ENCODE data around the gene KRTCAP2. TPM values are rescaled to one million over a fixed set of nuclear protein-coding genes. Genes with fewer than 3 reads are reported as not detected.

Gene KRTCAP2
- total RNA-seq, 4 donors from 2014 or later = 79.8 to 263 (median 162) TPM

- intact Hi-C loops (cut with DNase I) = loop anchor here (5.0 kb wide), 1 partner anchor 37 kb away; no protein-coding TSS in a partner anchor
- no peaks in the 10 kb centered on the region for H3K27me3 ChIP-seq
- DNase-seq = peak; percentile 47 to 53
- TF ChIP-seq POLR2A (IDR thresholded peaks at IDR 0.05) = peak in 1 of 2 donors; percentile 31
- TF ChIP-seq, protein P1, sequence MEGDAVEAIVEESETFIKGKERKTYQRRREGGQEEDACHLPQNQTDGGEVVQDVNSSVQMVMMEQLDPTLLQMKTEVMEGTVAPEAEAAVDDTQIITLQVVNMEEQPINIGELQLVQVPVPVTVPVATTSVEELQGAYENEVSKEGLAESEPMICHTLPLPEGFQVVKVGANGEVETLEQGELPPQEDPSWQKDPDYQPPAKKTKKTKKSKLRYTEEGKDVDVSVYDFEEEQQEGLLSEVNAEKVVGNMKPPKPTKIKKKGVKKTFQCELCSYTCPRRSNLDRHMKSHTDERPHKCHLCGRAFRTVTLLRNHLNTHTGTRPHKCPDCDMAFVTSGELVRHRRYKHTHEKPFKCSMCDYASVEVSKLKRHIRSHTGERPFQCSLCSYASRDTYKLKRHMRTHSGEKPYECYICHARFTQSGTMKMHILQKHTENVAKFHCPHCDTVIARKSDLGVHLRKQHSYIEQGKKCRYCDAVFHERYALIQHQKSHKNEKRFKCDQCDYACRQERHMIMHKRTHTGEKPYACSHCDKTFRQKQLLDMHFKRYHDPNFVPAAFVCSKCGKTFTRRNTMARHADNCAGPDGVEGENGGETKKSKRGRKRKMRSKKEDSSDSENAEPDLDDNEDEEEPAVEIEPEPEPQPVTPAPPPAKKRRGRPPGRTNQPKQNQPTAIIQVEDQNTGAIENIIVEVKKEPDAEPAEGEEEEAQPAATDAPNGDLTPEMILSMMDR (IDR thresholded peaks at IDR 0.05) = no peak
- H3K27ac ChIP-seq = peak overlapping the region; percentile 96 to 98 (median 98)
- H3K36me3 ChIP-seq = peaks cover 25 to 27% of the 10 kb centered on the region in 2 donors
- H3K9me3 ChIP-seq = no peaks in the 10 kb centered on the region
- 14 to 15% methylated on average over 13 to 14 of the region's 14 CpGs for WGBS, 2 donors
- peak overlapping the region; percentile 67 to 94 (median 82) for H3K4me3 ChIP-seq (replicated peaks in 1 of 3)
- peaks cover 57 to 59% of the 10 kb centered on the region in 2 donors for H3K4me1 ChIP-seq
These were observed 44.2 kb downstream of the KRTCAP2 start for GRCh38 chr1:155128755-155129473.

DNA sequence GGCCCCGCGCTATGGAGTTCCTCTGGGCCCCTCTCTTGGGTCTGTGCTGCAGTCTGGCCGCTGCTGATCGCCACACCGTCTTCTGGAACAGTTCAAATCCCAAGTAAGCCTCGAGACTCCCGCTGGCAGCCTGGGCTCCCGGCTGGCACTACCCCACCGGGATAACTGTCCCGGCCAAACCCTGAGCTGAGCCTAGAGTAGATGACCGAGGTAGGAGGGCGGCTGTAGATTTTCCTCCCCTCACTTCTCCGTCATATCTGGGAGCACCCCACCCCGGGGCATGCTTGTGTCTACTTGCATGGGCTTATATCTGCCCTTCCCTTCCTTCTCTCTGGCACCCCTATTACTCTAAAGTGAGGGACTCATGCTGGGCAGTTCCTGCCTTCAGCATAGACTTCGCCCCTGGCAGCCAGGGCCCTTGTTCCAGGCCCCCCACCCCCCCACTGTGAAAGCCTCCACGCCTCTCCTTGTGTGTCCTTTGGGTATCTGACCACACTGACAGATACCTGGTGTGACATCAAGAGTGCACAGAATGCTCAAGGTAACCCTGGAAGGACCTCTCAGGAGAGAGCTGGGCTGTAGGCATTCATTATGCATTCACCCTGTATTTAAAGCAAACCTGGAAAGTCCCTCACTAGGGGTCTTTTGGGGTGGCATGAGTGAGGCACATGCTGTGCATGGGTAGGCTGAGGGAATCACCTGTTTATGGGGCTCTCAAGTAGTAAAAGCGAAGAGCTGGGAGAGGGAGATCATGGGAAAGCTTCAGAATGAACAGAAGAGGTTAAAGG is 44.9 kb downstream of the KRTCAP2 start:
- intact Hi-C loops (cut with DNase I) = loop anchor here (5.0 kb wide), 1 partner anchor 36 kb away; no protein-coding TSS in a partner anchor
- no peak for DNase-seq
- 5 to 11% methylated on average over 12 to 15 of the region's 17 CpGs for WGBS, 2 donors
- Histone ChIP-seq H3K27ac (peak overlapping the region; percentile 96 to 98 (median 98)), H3K4me3 (replicated peaks in 1 of 3) (peak overlapping the region; percentile 67 to 94 (median 82)), H3K9me3 (no peaks in the 10 kb centered on the region), H3K4me1 (peaks cover 51 to 57% of the 10 kb centered on the region in 2 donors), H3K36me3 (peaks cover 18 to 19% of the 10 kb centered on the region in 2 donors), H3K27me3 (no peaks in the 10 kb centered on the region)
- TF ChIP-seq, protein P1 (IDR thresholded peaks at IDR 0.05) = no peak
- TF ChIP-seq POLR2A (IDR thresholded peaks at IDR 0.05) = no peak

DNA sequence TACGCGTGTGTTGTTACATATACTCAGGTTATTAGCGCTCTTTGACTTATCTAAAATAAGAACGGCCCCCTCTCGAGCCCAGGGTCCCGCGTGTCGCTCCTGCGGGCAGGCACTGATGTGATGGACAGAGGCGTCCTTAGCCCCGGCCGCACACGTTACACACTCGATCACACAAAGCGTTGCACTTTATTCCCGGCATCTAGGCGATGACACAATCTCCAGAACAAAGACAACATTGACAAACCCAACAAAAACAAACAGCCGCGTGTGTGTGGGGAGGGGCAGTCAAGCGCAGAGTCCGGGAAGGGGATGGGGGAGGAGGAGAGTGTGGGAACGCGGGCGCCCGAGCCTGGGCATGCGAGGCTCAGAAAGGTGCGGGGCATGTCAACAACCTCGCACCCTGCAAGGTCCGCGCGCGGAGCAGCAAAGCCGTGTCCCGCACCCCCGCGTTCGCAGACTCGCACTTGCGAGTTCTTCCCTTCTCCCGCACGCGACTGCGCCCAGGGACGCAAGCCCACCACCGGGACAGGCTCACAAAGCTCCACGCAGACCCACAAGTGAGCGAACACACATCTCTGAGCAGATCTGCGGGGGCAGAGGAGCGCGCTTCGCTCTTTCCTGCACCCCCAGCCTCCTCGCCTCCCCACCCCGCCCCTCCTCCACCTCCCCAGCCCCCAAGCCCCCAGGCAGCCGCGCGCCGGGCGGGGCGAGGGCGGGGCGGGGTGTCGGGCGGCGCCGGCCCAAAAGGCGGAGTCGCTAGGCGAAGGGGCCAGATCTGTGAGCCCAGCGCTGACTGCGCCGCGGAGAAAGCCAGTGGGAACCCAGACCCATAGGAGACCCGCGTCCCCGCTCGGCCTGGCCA is 45.8 kb downstream of the KRTCAP2 start, which contains the start of gene EFNA1:
TSS of gene EFNA1 (plus strand) at position 772 of the 862 bp plus-strand sequence. CDS start 102 bp downstream, outside the sequence.
- TF ChIP-seq POLR2A (IDR thresholded peaks at IDR 0.05) = peak; percentile 80 to 96
- TF ChIP-seq, protein P1 (IDR thresholded peaks at IDR 0.05) = no peak
- 0% methylated on average over 38 to 47 of the region's 76 CpGs for WGBS, 2 donors

GRCh38 chr1:155126556-155127104 is 46.5 kb downstream of the KRTCAP2 start:
- Histone ChIP-seq H3K27me3 (no peaks in the 10 kb centered on the region), H3K9me3 (no peaks in the 10 kb centered on the region), H3K4me1 (peaks cover 36 to 47% of the 10 kb centered on the region in 2 donors), H3K4me3 (replicated peaks in 1 of 3) (peak overlapping the region in 1 of 3 donors; percentile 82), H3K36me3 (peaks cover 3 to 4% of the 10 kb centered on the region in 2 donors), H3K27ac (peak overlapping the region; percentile 62 to 98 (median 96))
- no peak for TF ChIP-seq POLR2A (IDR thresholded peaks at IDR 0.05)
- TF ChIP-seq, protein P1 (IDR thresholded peaks at IDR 0.05) = peak in 1 of 6 experiments; percentile 13
- DNase-seq = peak; percentile 90 to 92
- 0 to 2% methylated on average over 13 to 22 of the region's 32 CpGs for WGBS, 2 donors
- intact Hi-C loops (cut with DNase I) = loop anchor here (5.0 kb wide), 1 partner anchor 34 kb away; no protein-coding TSS in a partner anchor

More for the DNA sequence above, 45.8 kb downstream of the KRTCAP2 start, which contains the start of gene EFNA1:
- Histone ChIP-seq H3K27me3 (no peaks in the 10 kb centered on the region), H3K9me3 (no peaks in the 10 kb centered on the region), H3K36me3 (peaks cover 10 to 11% of the 10 kb centered on the region in 2 donors), H3K4me3 (replicated peaks in 1 of 3) (peak within 1 kb of the TSS; percentile 67 to 94 (median 82)), H3K27ac (peak within 1 kb of the TSS; percentile 96 to 98 (median 98)), H3K4me1 (peaks cover 43 to 54% of the 10 kb centered on the region in 2 donors)
- intact Hi-C loops (cut with DNase I) = loop anchor here (5.0 kb wide), 1 partner anchor 35 kb away; no protein-coding TSS in a partner anchor
- DNase-seq = peak; percentile 89 to 92

Data from thyroid gland (tissue), 4 donors.